CMK (cell line): ENCODE data around the gene RASA4.
"Not testable (repeated sequence)": the region's sequence is repeated elsewhere in the genome, so short reads cannot be mapped to it uniquely, and the experiment has no call there.

Experiments
- DNase-seq: peaks from one replicate; pipeline ENCODE4 v3.0.0-alpha.2; 2010; ENCODE audit warnings: low read depth

Gene RASA4

GRCh38 chr7:102616507-102617125, at the start of gene RASA4:
Gene RASA4, minus strand, starts transcription at chr7:102616756. Its CDS starts 67 bp downstream, at chr7:102616689.
- peak; percentile 7 for DNase-seq

GRCh38 chr7:102664765-102665164, 48.2 kb upstream of the RASA4 start:
- not testable (repeated sequence) for DNase-seq

GRCh38 chr7:102649924-102650323, 33.4 kb upstream of the RASA4 start, which contains the start of gene SPDYE2B:
Gene SPDYE2B, plus strand, starts transcription at chr7:102650319. Its CDS starts 2,030 bp downstream, at chr7:102652349.
- DNase-seq = not testable (repeated sequence)

GRCh38 chr7:102647813-102648212, 31.3 kb upstream of the RASA4 start:
- not testable (repeated sequence) for DNase-seq

- not testable (repeated sequence) for DNase-seq
Measured at GRCh38 chr7:102643404-102643803, 26.8 kb upstream of the RASA4 start.

GRCh38 chr7:102642691-102643090, 26.1 kb upstream of the RASA4 start, which contains the start of gene UPK3BL1:
Gene UPK3BL1, minus strand, starts transcription at chr7:102642791. Its CDS starts 50 bp downstream, at chr7:102642741.
- not testable (repeated sequence) for DNase-seq

GRCh38 chr7:102638848-102639247, 22.3 kb upstream of the RASA4 start:
- not testable (repeated sequence) for DNase-seq

GRCh38 chr7:102636956-102637355, 20.4 kb upstream of the RASA4 start:
- not testable (repeated sequence) for DNase-seq

GRCh38 chr7:102635354-102635753, 18.8 kb upstream of the RASA4 start:
- DNase-seq = not testable (repeated sequence)

- not testable (repeated sequence) for DNase-seq
Measured at GRCh38 chr7:102634299-102634698, 17.7 kb upstream of the RASA4 start.

- not testable (repeated sequence) for DNase-seq
Measured at GRCh38 chr7:102630622-102631021, 14.1 kb upstream of the RASA4 start.

- not testable (repeated sequence) for DNase-seq
Measured at GRCh38 chr7:102627271-102627904, 10.8 kb upstream of the RASA4 start.

- DNase-seq = not testable (repeated sequence)
Measured at GRCh38 chr7:102618122-102618521, 1.6 kb upstream of the RASA4 start.

- not testable (repeated sequence) for DNase-seq
Measured at GRCh38 chr7:102615930-102616329, 626 bp downstream of the RASA4 start.

- not testable (repeated sequence) for DNase-seq
Measured at GRCh38 chr7:102614873-102615272, 1.7 kb downstream of the RASA4 start.

- not testable (repeated sequence) for DNase-seq
Measured at GRCh38 chr7:102614346-102614697, 2.2 kb downstream of the RASA4 start.

GRCh38 chr7:102613575-102614345, 2.8 kb downstream of the RASA4 start:
- DNase-seq = not testable (repeated sequence)

- DNase-seq = peak; percentile 33
Measured at GRCh38 chr7:102611675-102612325, 4.8 kb downstream of the RASA4 start.

- not testable (repeated sequence) for DNase-seq
Measured at GRCh38 chr7:102611013-102611674, 5.4 kb downstream of the RASA4 start.

- DNase-seq = not testable (repeated sequence)
Measured at GRCh38 chr7:102610441-102610840, 6.1 kb downstream of the RASA4 start.

- not testable (repeated sequence) for DNase-seq
Measured at GRCh38 chr7:102609734-102610133, 6.8 kb downstream of the RASA4 start.
